Osteocyte (in vitro differentiated cells): ENCODE data around the gene BCR. TPM values are rescaled to one million over a fixed set of nuclear protein-coding genes. Genes with fewer than 3 reads are reported as not detected.

Experiments used
- DNase-seq: peaks from one replicate; pipeline ENCODE4 v3.0.0; 2021; ENCODE audit warnings: mixed read lengths; ENCODE audit not compliant: unreplicated experiment; ENCODE audit errors: extremely low spot score
- H3K27ac Mint-ChIP-seq: one replicate; pipeline ENCODE4 v1.8.0; 2021; ENCODE audit warnings: mild to moderate bottlenecking, mixed read lengths; ENCODE audit not compliant: unreplicated experiment
- H3K27me3 Mint-ChIP-seq: one replicate; pipeline ENCODE4 v1.8.0; 2021; ENCODE audit warnings: mixed read lengths; ENCODE audit not compliant: unreplicated experiment
- H3K36me3 Mint-ChIP-seq: one replicate; pipeline ENCODE4 v1.8.0; 2021; ENCODE audit warnings: mixed read lengths; ENCODE audit not compliant: unreplicated experiment
- H3K4me1 Mint-ChIP-seq: one replicate; pipeline ENCODE4 v1.8.0; 2021; ENCODE audit warnings: mixed read lengths; ENCODE audit not compliant: unreplicated experiment
- H3K4me3 Mint-ChIP-seq: one replicate; pipeline ENCODE4 v1.8.0; 2021; ENCODE audit warnings: mild to moderate bottlenecking, moderate library complexity, mixed read lengths; ENCODE audit not compliant: unreplicated experiment
- H3K9me3 Mint-ChIP-seq: one replicate; pipeline ENCODE4 v1.8.0; 2021; ENCODE audit warnings: mixed read lengths; ENCODE audit not compliant: unreplicated experiment
- total RNA-seq: library from RNA; stranded (reverse); gene quantifications from 2 replicates; pipeline ENCODE4 v1.2.1, GENCODE V29; 2021
- TF ChIP-seq, protein P1 (sequence below): fragments of 200-600 bp; sonication (generic); IDR thresholded peaks from 2 replicates; pipeline ENCODE4 v1.5.0; 2021; ENCODE audit warnings: antibody characterized with exemption, mild to moderate bottlenecking, moderate library complexity

BCR gene
- total RNA-seq, 1 donor from 2014 or later, result 35.3 TPM

DNA sequence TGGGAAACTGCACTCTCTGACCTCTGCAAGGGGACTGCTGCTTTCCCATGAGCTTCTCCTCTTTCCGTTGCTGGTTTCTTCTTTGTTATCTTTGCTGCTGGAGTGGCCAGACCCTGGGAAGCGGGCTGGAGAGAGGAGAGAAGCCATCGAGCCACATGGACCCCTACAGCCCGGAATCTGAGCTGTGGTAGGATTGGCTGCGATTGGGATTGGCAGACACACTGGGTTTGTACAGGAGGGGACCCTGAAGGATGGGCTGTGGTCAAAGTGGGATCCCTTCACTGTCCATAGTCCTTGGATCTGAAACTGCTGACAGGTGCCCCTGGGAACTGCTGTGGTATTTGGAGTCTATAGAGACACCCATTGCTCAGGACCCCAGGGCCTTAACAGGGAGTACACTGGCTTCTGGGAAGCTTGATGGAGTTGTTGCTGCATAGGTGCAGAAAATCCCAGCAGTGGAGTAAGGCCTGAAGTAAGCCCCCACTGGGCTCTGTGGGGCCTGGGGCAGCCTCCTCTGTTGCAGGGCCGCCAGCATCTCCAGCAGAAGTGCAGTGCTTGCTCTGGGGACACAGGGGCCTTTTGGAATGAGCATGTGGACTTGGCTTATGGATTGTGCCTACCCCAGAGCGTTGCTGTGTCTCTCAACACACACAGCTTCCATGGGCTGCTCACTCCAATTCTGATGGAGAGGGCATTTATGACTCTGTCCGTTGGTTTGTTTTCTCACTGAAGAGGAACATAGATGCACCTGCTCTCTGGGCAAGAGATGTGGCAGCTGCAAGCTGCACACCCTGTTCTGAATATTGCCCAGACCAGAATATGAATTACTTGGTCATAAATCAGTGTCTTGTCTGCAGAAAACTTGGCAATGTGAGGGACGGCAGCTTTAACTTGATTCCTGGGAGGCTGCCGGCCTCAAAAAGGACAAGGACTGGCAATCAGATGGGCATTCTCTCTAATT lies 32.0 kb downstream of the BCR start:
- H3K36me3 Mint-ChIP-seq, result no peaks in the 10 kb centered on the region
- no peak for DNase-seq
- H3K27me3 Mint-ChIP-seq, result no peaks in the 10 kb centered on the region
- no peak overlapping the region for H3K4me3 Mint-ChIP-seq
- H3K9me3 Mint-ChIP-seq, result no peaks in the 10 kb centered on the region
- H3K27ac Mint-ChIP-seq, result no peak overlapping the region
- TF ChIP-seq, protein P1, sequence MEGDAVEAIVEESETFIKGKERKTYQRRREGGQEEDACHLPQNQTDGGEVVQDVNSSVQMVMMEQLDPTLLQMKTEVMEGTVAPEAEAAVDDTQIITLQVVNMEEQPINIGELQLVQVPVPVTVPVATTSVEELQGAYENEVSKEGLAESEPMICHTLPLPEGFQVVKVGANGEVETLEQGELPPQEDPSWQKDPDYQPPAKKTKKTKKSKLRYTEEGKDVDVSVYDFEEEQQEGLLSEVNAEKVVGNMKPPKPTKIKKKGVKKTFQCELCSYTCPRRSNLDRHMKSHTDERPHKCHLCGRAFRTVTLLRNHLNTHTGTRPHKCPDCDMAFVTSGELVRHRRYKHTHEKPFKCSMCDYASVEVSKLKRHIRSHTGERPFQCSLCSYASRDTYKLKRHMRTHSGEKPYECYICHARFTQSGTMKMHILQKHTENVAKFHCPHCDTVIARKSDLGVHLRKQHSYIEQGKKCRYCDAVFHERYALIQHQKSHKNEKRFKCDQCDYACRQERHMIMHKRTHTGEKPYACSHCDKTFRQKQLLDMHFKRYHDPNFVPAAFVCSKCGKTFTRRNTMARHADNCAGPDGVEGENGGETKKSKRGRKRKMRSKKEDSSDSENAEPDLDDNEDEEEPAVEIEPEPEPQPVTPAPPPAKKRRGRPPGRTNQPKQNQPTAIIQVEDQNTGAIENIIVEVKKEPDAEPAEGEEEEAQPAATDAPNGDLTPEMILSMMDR, result no peak
- peaks cover 27% of the 10 kb centered on the region for H3K4me1 Mint-ChIP-seq

DNA sequence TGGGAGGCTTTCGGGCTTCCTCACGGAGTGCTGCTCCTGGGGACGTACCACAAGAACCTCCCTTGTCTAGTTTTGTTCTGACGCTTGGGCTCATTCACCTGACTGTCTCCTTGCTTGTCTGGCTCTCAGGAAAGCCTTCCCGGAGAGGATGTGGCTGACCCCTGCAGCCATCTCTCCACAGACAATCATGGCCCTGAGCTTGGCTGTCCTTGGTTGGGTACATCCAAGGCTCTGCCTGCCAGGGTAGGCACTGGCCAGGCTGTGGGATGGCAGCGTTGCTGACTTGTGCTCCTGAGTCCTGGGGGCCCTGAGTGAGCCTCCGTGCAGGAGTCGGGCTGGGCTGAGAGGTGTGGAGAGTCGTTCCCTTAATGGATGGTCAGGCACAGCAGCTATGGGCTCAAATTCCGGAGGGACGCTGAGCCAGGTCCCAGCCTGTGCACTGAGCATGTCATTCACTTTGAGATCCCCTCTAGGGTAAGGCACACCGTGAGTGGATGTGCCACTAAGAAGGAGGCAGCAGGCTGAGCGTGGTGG lies 32.8 kb downstream of the BCR start:
- H3K27me3 Mint-ChIP-seq, result no peaks in the 10 kb centered on the region
- TF ChIP-seq, protein P1, result no peak
- no peaks in the 10 kb centered on the region for H3K36me3 Mint-ChIP-seq
- H3K9me3 Mint-ChIP-seq, result no peaks in the 10 kb centered on the region
- H3K4me3 Mint-ChIP-seq, result no peak overlapping the region
- no peak for DNase-seq
- no peak overlapping the region for H3K27ac Mint-ChIP-seq
- peaks cover 35% of the 10 kb centered on the region for H3K4me1 Mint-ChIP-seq

DNA sequence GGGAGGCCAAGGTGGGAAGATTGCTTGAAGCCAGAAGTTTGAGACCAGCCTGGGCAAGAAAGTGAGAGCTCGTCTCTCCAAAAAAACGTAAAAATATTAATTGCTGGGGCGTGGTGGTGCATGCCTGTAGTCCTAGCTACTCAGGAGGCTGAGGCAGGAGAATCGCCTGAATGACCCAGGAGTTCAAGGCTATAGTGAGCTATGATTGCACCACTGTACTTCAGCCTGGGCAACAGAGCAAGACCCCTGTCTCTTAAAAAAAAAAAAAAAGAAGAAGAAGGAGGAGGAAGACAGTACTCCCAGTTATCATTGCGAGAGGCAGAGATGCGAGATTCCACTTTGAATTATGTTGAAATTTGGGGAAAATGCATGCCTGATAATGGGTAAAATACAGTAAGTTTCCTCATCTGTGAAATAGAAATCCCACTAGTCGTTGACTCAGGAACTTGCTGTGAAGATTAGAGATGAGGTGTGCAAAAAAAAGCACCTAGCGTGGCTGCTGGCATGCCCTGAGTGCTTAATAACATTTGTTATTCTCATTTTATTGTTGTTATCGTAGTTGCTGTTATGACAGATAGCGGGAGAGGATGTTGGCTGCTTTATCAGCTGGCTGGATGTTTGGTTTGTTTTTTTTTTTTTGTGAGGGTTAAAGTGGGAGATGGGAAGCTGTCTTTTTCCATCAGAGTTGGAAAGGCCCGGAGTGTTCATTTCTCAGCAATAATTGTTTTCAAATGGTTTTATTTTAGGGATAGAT lies 33.4 kb downstream of the BCR start:
- Mint-ChIP-seq H3K4me3 (no peak overlapping the region), H3K27ac (no peak overlapping the region), H3K4me1 (peaks cover 41% of the 10 kb centered on the region), H3K9me3 (no peaks in the 10 kb centered on the region), H3K36me3 (no peaks in the 10 kb centered on the region), H3K27me3 (no peaks in the 10 kb centered on the region)
- no peak for DNase-seq
- TF ChIP-seq, protein P1, result no peak

DNA sequence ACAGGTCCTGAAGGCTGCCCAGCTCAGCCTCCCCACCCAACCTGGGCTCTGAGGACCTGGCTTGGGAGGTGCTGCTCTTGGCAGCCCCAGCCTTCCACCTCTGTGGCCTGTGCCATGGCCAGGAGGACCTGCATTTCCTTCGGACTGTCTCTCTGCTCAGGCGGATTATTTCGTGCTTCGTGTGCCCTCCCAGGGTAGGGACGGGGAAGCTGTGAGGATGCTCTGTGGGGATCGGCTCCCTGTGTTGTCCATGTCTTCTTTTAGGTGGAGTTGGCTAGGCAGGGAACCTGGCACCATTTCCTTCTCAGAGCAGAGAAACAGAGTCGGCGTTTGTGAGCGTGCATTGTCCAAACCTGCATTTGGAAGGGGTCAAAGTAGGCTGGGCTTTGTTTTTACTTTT lies 34.1 kb downstream of the BCR start:
- Mint-ChIP-seq H3K27ac (no peak overlapping the region), H3K9me3 (no peaks in the 10 kb centered on the region), H3K4me1 (peaks cover 48% of the 10 kb centered on the region)

More for the DNA sequence above, 34.1 kb downstream of the BCR start:
- TF ChIP-seq, protein P1, result no peak
- Mint-ChIP-seq H3K4me3 (no peak overlapping the region), H3K27me3 (no peaks in the 10 kb centered on the region), H3K36me3 (no peaks in the 10 kb centered on the region)
- DNase-seq, result no peak
